Gastrocnemius medialis (tissue), 4 donors: ENCODE results near the gene PRKCZ.

ENCODE experiments used
- POLR2A ChIP-seq, 2 donors: fragments of 450-650 bp; IDR thresholded peaks; one replicate each; pipeline ENCODE4 v1.6.1; 2017; ENCODE audit warnings: antibody characterized with exemption in 2 of 2, mild to moderate bottlenecking in 2 of 2, moderate library complexity in 2 of 2
- TF ChIP-seq, protein P1 (sequence below), 5 experiments: fragments of 450-650 bp in 3 of 5; fragments of 200-600 bp in 2 of 5; sonication (generic) in 2 of 5; IDR thresholded peaks in 4 of 5; conservative IDR thresholded peaks in 1 of 5; 1 replicate in 4 of 5; 2 replicates in 1 of 5; pipeline ENCODE4 v1.5.1; 2016 to 2019; ENCODE audit warnings: antibody characterized with exemption in 5 of 5, mild to moderate bottlenecking in 3 of 5, moderate library complexity in 3 of 5

DNA sequence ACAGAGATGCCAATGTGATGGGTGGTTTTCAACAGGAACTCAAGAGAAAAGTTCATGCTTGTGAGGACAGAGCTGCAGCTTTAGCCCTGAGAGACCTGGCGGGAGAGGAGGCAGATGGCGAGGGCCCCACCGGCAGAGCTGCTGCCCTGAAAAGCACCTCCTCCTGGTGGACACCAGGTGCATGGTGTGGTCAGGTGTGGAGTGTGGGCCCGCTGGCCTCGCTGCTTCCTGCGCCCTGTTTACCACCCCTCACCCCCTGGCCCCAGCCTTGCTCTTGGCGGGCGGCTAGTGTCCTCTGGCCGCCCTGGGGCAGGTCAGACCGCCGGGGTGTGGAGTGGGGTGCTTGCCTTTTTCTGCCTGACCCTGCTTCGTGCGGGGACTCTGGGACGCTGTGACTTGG lies 42.8 kb downstream of the PRKCZ start:
- TF ChIP-seq POLR2A (IDR thresholded peaks at IDR 0.05), result no peak
- TF ChIP-seq, protein P1, sequence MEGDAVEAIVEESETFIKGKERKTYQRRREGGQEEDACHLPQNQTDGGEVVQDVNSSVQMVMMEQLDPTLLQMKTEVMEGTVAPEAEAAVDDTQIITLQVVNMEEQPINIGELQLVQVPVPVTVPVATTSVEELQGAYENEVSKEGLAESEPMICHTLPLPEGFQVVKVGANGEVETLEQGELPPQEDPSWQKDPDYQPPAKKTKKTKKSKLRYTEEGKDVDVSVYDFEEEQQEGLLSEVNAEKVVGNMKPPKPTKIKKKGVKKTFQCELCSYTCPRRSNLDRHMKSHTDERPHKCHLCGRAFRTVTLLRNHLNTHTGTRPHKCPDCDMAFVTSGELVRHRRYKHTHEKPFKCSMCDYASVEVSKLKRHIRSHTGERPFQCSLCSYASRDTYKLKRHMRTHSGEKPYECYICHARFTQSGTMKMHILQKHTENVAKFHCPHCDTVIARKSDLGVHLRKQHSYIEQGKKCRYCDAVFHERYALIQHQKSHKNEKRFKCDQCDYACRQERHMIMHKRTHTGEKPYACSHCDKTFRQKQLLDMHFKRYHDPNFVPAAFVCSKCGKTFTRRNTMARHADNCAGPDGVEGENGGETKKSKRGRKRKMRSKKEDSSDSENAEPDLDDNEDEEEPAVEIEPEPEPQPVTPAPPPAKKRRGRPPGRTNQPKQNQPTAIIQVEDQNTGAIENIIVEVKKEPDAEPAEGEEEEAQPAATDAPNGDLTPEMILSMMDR (IDR thresholded peaks at IDR 0.05 in 4 of 5, conservative IDR thresholded peaks at IDR 0.05 in 1 of 5), result no peak
